Cardiac septum (tissue), 1 donor: Measurements from ENCODE around the gene TMEM272. TPM values are rescaled to one million over a fixed set of nuclear protein-coding genes. Genes with fewer than 3 reads are reported as not detected.
"Not testable (repeated sequence)": the region's sequence is repeated elsewhere in the genome, so short reads cannot be mapped to it uniquely, and the experiment has no call there.

ENCODE experiments used
- DNase-seq: peaks from one replicate; pipeline ENCODE4 v3.0.0-alpha.2; 2020; ENCODE audit warnings: low spot score
- intact Hi-C: fragments of 100-400 bp; cut with DNase I; formaldehyde crosslinking; loops from one replicate; pipeline ENCODE4 v1.14.0; 2022
- total RNA-seq: library from RNA; stranded (reverse); fragmentation: NEBNext Ultra II Directional; extraction: Animal tissue kit (Norgen Biotek cat#: 25700); gene quantifications from one replicate; pipeline ENCODE4 v1.2.1, GENCODE V29; 2021
- donor health status: DM: no; HTN: no; CAD: no.

TMEM272 gene
- total RNA-seq, 1 donor from 2014 or later, result 1.7 TPM

DNA sequence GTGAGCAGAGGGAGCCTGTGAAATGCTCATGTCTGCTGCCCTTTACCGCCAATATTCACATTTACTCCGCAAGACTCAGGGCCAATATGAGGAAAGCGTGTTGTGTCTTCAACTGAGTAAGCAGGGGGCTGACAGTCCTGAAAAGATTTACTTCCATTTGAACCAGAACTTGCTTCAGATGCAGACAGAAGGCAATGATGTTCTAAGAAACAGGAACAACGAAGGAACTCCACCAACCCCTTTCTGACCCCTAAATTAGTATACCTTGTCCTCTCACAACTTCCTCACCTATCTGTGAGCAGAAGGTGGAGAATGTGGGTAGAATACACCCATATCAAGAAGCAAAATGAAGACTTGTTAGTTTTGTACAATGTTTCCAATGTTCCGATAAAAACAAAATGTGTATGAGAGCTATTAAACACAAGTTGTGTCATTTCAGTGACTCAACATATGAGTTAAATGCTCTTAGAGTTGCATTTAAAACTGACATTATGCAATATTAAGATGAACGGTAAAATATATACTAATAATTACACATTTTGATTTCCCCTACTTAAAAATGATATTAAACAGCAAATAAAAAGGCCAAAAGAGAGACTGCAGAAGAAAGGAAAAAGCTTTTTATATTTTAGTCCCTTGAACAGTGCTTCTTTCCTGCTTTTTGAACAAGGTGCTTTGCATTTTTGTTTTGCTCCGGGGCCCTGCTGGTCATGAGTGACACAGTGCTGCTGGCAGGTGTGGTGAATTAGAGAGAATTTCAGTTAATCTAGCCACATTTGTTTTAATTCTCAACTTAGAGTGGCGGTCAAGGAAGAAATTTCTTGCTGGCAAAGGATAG, 16.0 kb downstream of the TMEM272 start:
- intact Hi-C loops, result no loop called here

DNA sequence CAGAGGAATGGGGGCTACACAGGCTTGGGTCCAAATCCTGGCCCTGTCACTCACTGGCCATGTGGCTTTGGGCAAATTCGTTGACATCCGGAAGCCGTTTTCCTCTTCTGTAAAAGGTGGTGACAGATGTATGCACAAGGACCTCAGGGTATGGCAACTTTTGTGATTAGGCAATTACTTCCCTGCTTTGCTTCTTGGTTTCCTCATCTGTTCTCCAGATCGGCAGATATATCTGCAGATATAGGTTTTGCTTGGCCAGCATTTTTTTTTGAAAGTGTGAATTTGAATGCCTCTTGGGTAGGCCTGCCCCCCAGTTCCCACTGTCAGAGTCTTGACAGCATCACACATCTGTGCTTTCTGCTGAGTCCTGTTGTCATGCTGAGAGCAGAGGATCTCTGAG, 17.7 kb downstream of the TMEM272 start:
- intact Hi-C loops, result no loop called here

More for the DNA sequence above, 16.0 kb downstream of the TMEM272 start:
- DNase-seq, result peak; percentile 33

DNA sequence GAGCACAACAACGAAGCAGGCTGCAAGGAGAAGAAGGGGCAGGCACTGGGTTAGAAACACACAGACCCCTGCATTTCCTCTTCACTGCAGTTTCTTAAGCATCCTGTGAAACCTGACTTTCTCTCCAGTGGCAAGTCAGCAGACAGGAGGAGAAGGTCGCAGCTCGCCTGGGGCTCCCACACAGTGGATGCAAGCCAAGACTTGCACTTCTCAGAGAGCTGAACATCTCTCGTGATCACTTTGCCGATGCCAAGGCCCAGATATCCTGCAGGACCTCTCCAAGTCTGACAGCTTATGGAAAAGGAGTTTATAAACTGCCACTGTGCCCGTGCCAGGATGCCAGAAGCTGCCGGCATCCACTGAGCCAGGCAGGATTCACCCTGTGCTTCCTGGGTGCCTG, 18.4 kb downstream of the TMEM272 start:
- DNase-seq, result peak; percentile 87
- intact Hi-C loops, result no loop called here

More for the DNA sequence above, 17.7 kb downstream of the TMEM272 start:
- DNase-seq, result peak; percentile 77

DNA sequence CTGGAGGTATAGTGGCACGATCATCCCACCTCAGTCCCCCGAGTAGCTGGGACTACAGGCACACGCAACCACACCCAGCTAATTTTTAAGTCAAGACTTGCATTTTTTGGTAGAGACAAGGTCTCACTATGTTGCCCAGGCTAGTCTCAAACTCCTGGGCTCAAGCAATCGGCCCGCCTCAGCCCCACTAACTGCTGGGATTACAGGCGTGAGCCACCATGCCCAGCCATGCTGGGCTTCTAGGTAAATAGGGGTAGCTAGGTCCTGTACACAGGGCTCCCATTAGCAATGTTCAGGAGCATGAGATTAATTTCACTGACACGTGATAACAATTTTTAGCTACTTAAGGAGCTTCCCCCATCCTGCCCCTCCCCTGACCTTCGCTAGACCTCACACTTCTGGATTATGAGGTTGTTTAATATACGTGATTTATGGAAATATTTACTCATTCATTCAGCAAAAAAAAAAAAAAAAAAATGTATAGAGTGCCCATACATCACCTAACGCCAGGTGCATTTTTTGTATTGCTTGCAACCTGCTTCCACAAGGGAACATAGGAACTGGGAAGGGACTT, 19.2 kb downstream of the TMEM272 start:
- intact Hi-C loops, result no loop called here
- peak; percentile 51 for DNase-seq

DNA sequence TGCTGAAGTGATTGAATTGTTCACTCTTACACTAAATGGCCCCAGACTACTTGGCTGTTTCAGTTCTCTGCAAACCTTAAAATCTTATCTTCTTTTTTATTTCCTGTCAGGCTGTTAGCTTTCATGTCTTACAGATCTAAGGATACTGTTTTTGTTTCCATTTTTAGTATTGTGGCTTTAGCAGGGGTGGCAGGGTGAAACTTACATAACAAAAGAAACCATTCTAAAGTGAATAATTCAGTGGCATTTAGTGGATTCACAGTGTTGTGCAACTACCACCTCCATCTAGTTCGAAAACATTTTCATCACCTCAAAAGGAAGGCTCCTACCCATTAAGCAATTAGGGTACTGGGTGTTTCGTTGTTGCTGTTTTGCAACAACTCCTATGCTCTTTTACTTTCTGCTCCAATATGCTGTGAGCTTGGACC, 19.8 kb downstream of the TMEM272 start:
- intact Hi-C loops, result no loop called here
- no peak for DNase-seq

DNA sequence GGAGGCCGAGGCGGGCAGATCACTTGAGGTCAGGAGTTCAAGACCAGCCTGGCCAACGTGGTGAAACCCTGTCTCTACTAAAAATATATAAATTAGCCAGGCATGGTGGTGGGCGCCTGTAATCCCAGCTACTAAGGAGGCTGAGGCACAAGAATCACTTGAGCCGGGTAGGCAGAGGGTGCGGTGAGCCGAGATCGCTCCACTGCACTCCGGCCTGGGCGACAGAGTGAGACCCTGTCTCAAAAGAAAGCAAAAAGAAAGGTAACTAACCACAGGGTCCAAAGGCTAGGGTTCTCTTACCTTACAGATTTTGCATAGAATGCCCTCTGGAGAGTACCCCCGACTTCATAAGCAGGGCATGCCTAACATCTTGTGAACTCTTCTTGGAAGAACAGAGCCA, 20.3 kb downstream of the TMEM272 start:
- peak; percentile 71 for DNase-seq
- intact Hi-C loops, result not testable (repeated sequence)

DNA sequence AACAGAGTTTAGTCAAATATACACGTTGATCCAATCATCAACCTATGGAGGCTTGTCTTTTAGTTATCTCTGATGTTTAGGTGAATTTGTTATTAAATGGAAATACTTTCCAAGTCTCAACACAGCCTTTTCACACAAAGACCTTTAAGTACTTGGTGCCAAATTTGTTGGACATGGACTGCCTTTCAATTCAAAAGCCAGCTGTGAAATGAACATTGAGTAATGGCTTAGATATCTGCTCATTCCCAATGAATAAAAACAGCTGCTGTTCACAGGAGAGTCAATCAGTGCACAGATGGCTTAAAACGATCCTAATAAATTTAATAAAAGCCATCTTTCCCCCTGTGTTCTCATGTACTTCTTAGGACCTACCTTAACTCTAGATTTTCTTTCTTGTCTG, 21.1 kb downstream of the TMEM272 start:
- intact Hi-C loops, result no loop called here
- no peak for DNase-seq

DNA sequence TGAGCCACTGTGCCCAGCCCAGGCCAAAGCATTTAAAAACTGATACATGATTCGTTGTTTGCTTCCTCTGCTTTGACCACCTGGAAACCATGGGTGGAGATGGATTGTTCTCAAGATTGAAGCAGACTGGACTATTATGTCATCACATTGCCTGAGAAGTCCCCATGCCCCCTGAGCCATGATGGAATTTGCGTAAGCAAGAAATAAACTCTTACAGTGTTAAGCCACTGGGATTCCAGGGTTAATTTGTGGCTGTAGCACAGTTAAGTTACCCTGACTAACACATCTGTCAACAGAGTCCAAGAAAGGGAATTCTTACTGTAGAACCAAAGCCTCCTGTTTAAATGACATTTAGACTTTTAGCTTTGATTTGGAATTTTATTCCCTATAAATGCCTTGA, 21.6 kb downstream of the TMEM272 start:
- DNase-seq, result no peak
- intact Hi-C loops, result no loop called here

DNA sequence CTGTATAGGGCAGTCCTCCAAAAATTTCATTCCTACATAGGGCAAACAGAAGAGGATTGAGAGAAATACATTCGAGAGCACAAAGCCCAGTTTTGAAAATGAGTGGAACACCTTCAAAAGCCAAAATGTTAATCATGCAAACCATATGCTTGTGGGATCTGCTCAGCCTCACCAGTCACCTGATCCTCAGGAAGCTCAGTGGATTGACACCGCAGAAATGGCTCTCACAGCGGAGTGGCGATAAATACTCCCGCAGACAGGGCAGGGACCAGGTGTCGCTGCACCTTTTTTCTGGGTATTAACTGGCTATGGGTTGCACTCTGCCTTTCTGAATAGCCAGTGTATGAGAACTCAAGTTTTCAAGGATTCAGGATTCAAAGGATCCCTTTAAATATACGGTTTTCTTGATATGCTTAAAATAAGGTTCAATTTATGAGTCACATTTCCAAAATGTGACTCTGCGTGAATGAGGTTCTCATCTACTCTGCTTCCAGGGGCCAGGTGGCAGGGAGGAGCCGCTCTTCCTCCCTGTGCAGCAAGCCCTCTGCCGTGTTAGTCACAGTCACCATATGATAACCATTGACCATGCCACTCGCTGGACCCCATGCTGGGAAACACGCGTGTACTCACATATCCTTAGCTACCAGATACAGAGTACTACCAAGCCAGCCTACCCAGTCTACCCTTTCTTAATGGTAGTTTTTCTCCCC, 22.7 kb downstream of the TMEM272 start:
- peak; percentile 71 for DNase-seq
- intact Hi-C loops, result no loop called here

DNA sequence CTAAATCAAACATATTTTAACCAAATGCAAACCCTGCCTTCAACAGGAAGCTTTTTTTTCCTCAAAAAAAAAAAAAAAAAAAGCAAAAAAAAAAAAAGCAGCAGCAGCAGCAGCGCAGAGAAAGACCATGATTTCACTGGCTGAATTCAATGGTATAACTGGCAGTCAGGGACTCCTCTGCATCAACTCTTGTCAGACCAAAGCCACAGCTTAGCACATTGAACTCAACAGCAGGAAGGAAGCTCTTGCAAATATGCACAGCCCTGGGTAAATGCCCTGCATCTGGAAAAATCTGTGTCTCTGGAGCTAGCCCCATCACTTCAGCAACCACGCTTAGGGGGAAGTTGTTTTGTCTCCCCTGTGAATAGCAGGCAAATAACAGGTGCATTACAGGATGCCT, 23.4 kb downstream of the TMEM272 start:
- intact Hi-C loops, result no loop called here
- peak; percentile 69 for DNase-seq

DNA sequence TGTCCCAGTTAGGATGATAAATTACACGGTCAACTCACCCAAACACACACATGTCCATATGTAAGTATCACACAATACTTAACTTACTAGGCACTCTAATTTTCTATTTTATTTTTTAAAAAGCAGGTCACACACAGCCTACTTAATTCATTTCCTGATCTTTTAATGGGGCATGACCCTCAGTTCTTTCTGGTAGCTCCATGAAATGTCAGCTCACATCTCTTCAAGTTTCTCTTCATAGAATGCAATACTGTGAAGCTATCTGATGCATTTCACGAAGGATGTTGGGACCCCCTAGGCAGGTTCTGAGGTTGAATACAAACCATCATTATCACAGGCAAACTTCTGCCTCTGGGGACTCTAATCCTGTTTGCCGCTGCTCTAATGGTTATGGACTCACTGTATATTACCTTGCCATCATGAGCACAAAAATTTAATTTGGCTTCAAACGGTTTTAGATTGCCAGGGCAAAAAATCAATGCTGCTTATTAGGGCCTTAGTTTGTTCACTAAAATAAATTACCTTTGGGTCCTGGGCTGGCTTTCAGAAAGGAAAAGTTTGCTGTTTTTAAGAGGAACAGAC, 24.9 kb downstream of the TMEM272 start:
- intact Hi-C loops, result no loop called here
- no peak for DNase-seq

DNA sequence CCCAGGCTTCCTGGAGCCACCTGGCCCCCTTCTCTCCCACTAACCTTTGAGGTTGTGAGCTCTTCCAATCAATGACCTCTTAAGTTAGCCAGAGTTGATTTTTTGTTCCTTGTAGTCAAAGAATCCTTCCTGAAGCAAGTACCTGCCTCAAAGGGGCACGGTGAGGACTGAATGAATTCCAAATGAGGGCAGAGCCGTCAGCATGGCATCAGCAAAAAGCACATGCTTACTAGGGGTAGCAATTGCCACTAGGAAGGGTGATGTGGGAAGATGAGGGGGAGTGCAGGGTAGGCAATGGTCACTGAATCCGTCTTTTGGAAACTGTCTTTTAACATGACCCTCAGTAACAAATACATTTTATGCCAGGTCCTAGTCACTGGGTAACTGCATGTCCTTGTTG, 25.4 kb downstream of the TMEM272 start:
- intact Hi-C loops, result loop anchor here (5.0 to 10.0 kb wide), 3 partner anchors 175 to 365 kb away; partner anchors contain the start of gene NEK5
- DNase-seq, result no peak

DNA sequence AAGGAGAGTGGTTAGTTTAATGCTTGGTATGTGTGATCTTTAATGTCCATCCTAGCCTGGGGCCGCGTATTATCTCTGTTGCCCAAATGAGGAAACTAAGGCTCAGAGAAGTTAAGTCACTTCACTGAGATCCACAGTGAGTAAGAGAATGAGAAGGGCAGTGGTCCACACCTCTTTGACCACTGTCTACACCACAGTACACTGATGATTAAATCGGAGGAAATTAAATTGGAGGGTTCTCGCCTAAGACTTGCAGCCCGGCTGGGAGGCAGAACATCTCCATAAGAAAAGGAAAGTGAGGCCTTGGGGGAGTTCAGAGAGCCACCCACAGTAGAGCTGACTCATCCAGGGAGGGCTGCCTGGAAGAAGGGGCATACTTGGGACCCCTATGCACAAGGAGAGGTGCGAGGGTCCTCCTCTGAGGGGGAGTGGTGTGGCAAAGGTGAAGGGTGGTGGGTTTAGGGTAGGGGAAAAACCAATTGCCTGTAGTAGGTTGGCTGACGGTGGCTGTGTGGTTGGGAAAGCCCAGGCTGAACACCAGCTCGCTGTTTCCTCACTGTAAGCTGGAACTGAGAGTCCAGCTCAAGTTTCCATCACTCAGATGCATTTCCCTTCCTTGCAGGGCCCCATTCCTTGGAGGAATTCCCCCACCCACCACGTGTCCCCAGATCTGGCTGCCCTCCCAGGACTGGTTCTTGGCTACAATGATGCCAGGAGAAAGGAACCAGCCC, 26.0 kb downstream of the TMEM272 start:
- intact Hi-C loops, result loop anchor here (5.0 to 10.0 kb wide), 3 partner anchors 176 to 366 kb away; partner anchors contain the start of gene NEK5
- peak; percentile 63 for DNase-seq

DNA sequence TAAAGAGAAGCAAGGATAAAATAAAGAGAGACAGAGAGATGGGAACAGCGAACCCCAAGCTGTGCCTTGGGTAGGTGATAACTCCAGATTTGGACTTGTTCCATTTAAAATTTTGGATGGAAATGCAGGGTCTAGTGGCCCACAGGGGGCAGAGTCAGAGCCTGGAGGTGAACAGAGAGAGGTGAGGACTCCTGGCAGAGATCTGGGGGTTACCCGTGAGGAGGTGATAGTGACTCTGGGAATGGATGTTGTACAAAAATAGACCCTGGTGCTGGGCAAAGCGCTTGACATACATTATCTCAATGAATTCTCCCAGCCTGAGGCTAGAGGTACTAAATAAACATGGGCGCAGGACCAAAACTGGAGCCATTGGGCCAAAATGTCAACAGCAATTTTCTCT, 26.7 kb downstream of the TMEM272 start:
- intact Hi-C loops, result loop anchor here (5.0 to 10.0 kb wide), 3 partner anchors 177 to 367 kb away; partner anchors contain the start of gene NEK5
- DNase-seq, result no peak

DNA sequence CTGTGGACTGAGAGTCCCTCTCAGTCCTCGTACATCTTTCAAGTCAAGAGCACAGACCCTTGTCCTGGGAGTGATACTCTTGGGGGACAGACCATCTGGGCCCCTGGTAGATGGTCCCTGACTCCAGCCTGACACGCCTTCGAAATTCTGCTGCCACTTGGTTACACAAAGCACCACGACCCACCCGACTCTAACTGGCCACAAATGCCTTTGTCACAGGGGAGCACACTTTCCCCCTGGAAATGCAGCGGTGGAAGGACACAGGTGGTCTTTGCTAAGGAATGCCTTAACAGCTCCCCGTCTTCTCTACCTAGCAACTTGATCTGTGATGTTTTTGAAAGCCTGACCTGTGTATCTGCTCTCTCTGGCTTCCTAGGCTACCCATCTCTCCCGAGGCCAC, 27.3 kb downstream of the TMEM272 start:
- DNase-seq, result no peak
- intact Hi-C loops, result loop anchor here (5.0 to 10.0 kb wide), 3 partner anchors 177 to 367 kb away; partner anchors contain the start of gene NEK5

DNA sequence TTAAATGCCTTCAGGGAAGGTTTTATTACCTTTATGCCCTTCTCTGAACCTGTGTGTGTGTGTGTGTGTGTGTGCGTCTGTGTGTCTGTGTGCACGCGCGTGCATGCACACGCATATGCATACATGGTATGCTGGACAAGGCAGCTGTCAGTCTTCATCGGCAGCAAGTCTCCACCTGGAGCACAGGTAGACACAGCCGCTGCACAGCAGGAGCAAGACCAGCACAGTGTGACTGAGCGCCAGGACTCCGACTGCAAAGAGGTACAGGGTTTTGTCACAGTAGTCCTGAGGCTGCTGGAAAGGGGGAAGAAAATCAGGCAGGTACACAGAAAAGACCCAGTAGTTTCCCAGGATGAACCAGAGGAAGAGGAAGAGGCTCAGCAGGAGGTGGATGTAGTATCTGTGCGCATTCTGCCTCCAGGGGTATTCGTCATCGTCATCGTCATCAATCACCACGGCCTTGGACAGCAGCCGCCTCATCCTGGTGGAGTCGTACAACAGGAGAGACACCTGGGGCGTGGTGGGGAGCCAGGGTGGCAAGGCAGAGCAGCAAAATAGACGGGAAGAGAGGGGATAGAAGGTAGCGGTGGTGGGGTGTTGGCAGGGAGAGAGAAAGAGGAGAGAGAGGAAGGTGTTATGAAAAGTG, 28.2 kb downstream of the TMEM272 start:
- no peak for DNase-seq
- intact Hi-C loops, result loop anchor here (1.0 to 10.0 kb wide), 4 partner anchors 8 to 368 kb away; partner anchors contain the start of gene NEK5

DNA sequence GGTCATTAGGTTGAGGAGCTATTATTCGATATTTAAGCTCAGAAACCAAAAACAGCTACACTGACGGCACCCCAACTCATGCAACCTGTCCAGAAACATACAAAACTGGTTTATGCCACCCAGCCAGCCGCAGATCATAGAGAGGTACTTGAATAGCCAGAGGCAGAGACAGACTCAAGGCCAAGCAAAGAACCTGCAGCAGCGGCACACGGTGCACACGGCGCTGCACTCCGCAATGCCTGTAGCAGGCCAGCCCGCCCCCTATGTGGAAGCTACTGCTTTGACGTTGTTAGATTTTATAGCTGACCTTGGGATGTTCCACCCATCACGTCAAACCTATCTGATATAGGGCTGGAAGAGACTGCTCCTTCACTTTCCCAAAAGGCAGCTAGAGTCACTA, 29.1 kb downstream of the TMEM272 start:
- intact Hi-C loops, result loop anchor here (1.0 to 10.0 kb wide), 5 partner anchors 8 to 369 kb away; partner anchors contain the start of gene NEK5
- peak; percentile 61 for DNase-seq

DNA sequence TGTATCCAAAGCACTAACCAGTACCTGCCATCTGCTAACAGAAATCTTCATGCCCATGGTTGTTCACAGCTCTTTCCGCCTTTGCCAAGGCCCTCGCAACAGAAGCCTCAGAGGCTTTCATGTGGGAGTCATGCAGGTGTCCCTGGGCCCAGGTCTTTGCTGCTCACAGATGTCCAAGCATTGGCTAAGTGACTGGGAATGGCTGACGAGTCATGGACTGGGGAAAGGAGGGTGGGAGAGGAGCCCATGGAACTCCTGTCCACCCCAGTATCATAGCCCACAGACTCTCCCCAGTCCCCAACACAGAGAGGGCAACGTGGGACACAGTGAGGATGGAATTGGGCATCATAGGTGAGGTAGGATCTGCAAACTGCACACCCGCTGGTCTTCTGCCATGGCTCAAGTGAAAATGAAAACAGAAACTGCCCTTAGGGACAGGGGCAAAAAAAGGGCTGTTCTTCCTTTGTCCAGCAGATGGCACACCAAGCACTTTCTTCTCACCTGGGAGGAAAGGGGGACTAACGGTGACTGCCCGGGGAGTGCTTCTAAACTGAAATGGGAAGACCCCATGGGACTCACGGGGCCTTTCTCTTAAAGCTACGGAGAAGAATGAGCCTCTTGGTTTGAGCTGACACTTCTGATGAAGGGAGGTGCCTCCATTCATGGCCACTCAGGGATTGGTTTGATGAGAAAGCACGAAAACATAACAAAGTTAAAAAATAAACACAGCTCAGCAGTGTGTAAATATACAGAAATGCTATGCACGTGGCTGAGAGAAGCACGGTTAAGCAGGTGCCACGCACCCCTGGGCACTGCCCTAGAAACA, 29.9 kb downstream of the TMEM272 start:
- intact Hi-C loops, result loop anchor here (1.0 to 10.0 kb wide), 4 partner anchors 17 to 370 kb away; partner anchors contain the start of gene NEK5
- peak; percentile 82 for DNase-seq
